HG02759 (cell line): Measurements from ENCODE around the gene YJEFN3.

Experiments used
- ATAC-seq: cut with Tn5 transposase; IDR thresholded peaks from one replicate; pipeline ENCODE4 v1.9.1; 2021; ENCODE audit warnings: mild to moderate bottlenecking, moderate library complexity; ENCODE audit not compliant: unreplicated experiment

YJEFN3 gene

GRCh38 chr19:19495614-19496603 is 32.8 kb upstream of the YJEFN3 start:
- ATAC-seq, result no peak

GRCh38 chr19:19498255-19498991 is 30.3 kb upstream of the YJEFN3 start:
- no peak for ATAC-seq

GRCh38 chr19:19499272-19499995 is 29.3 kb upstream of the YJEFN3 start:
- no peak for ATAC-seq

GRCh38 chr19:19500975-19501644 is 27.6 kb upstream of the YJEFN3 start:
- no peak for ATAC-seq

GRCh38 chr19:19501798-19502197 is 26.9 kb upstream of the YJEFN3 start:
- ATAC-seq, result no peak

- ATAC-seq, result no peak
These were observed 26.4 kb upstream of the YJEFN3 start for GRCh38 chr19:19502281-19502680.

- ATAC-seq, result no peak
These were observed 25.7 kb upstream of the YJEFN3 start for GRCh38 chr19:19502808-19503602.

GRCh38 chr19:19504754-19505668 is 23.7 kb upstream of the YJEFN3 start:
- ATAC-seq, result no peak

- ATAC-seq, result no peak
These were observed 22.9 kb upstream of the YJEFN3 start for GRCh38 chr19:19505669-19506326.

GRCh38 chr19:19506592-19506991 is 22.1 kb upstream of the YJEFN3 start:
- no peak for ATAC-seq

GRCh38 chr19:19507354-19507753 is 21.4 kb upstream of the YJEFN3 start:
- ATAC-seq, result no peak

- no peak for ATAC-seq
These were observed 20.5 kb upstream of the YJEFN3 start for GRCh38 chr19:19508217-19508616.

- no peak for ATAC-seq
These were observed 18.3 kb upstream of the YJEFN3 start for GRCh38 chr19:19510432-19510831.

GRCh38 chr19:19513682-19514081 is 15.0 kb upstream of the YJEFN3 start:
- no peak for ATAC-seq

GRCh38 chr19:19514215-19514657 is 14.5 kb upstream of the YJEFN3 start:
- ATAC-seq, result no peak

GRCh38 chr19:19514881-19515641 is 13.7 kb upstream of the YJEFN3 start, which contains the start of gene TSSK6:
Gene TSSK6 (minus strand): TSS chr19:19515548. CDS start chr19:19515427, 121 bp downstream.
- ATAC-seq, result no peak
